Measurements from ENCODE around the gene DPP7.
A peak's percentile ranks its signal among the peaks of the same experiment; 100 is the strongest.
"Not testable (repeated sequence)": the region's sequence is repeated elsewhere in the genome, so short reads cannot be mapped to it uniquely, and the experiment has no call there.

The DPP7 gene

GRCh38 chr9:137128862-137129455 lies 14.4 kb upstream of the DPP7 start:
- DNase-seq, result no peak

DNA sequence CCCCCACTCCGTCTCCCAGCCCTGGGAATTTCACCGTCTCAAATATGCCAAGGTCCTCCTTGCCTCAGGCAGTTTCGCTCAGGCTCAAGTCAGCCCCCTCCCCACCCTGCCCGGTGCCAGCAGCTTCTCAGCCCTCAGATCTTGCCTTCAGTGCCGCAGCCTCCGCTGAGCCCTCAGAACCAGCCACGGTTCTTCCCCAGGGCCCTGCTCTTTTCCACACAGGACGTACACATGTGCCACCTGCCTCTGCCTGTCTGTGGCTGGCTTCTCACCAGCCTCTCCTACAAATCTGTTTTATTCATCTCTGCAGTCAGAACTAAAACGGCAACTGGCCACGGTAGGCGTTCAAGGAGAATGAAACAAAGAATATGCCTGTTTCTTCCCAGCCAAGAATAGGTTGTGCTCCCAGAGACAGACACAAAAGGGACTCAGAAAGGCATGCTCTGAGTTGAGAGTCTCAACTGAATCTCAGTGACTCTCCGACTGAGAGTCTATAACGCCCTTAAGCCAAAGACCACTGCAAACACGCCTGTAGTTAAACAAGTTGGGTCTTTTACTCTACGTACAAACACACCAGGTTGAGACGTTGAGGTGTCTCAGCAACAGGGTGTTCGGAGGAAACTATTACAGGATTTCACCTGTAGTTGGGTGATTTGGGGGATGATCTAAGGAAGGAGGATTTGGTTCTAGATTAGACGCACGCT lies 13.8 kb upstream of the DPP7 start:
- no peak for DNase-seq

- DNase-seq, result peak; percentile 45
Observed at GRCh38 chr9:137127301-137128157, 13.0 kb upstream of the DPP7 start.

DNA sequence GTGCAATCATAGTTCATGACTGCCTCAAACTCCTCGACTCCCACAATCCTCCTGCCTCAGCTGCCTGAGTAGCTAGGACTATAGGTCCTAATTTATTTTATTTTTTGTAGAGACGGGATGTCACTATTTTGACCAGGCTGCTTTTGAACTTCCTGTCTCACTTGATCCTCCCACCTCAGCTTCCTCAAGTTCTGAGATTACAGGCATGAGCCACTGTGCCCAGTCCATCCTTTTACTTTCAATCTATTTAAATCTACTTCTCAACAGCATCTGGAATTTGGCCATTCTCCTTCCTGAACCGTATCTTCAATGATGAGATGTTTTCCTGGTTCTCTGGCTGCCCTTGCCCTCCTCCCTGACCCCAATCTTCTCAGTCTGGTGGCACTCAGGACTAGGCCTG lies 12.3 kb upstream of the DPP7 start:
- DNase-seq, result no peak

DNA sequence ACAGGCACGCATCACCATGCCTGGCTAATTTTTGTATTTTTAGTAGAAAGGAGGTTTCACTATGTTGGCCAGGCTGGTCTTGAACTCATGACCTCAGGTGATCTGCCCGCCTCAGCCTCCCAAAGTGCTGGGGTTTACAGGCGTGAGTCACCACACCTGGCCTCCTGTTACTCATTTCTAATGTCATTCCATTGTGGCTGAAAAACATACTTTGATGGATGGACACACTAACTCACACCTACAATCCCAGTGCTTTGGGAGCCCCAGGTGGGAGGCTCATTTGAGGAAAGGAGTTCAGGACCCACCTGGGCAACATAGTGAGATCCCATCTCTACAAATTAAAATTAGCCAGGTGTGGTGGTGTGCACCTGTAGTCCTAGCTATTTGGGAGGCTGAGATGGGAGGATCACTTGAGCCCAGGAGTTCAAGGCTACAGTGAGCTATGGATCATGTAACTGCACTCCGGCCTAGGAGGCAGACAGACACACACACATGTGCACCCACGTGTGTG lies 9.5 kb upstream of the DPP7 start:
- DNase-seq, result not testable (repeated sequence)

DNA sequence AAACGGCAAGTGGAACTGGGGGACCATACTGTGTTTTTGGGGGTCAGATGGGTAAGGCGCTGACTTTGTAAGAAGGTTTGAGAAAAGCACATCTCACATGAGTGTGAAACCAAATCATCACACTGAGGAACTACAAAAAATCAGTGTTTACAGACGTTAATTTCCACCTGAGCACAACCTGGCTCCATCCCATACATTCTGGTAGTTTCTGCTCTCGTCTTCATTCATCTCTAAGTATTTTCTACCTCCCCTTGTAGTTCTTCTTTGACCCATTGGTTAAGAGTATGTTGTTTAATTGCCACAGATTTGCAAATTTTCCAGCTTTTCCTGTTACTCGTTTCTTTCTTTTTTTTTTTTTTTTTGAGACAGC lies 8.9 kb upstream of the DPP7 start:
- DNase-seq, result no peak

DNA sequence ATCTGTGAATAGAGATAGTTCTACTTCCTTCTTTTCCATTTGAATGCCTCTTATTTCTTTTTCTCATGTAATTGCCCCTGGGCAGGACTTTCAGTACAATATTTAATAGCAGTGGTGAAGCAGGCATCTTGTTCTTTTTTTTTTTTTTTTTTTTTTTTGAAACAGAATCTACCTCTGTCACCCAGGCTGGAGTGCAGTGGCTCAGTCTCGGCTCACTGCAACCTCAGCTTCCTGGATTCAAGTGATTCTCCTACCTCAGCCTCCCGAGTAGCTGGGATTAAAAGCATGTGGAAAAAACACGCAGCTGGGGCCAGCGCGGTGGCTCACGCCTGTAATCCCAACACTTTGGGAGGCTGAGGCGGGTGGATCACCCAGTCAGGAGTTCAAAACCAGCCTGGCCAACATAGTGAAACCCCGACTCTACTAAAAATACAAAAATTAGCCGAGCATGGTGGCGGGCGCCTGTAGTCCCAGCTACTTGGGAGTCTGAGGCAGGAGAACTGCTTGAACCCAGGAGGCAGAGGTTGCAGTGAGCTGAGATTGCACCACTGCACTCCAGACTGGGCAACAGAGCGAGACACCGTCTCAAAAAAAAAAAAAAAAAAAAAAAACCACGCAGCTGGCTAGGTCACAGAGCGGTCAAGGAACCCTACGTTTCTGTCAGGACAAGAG lies 8.4 kb upstream of the DPP7 start:
- not testable (repeated sequence) for DNase-seq

DNA sequence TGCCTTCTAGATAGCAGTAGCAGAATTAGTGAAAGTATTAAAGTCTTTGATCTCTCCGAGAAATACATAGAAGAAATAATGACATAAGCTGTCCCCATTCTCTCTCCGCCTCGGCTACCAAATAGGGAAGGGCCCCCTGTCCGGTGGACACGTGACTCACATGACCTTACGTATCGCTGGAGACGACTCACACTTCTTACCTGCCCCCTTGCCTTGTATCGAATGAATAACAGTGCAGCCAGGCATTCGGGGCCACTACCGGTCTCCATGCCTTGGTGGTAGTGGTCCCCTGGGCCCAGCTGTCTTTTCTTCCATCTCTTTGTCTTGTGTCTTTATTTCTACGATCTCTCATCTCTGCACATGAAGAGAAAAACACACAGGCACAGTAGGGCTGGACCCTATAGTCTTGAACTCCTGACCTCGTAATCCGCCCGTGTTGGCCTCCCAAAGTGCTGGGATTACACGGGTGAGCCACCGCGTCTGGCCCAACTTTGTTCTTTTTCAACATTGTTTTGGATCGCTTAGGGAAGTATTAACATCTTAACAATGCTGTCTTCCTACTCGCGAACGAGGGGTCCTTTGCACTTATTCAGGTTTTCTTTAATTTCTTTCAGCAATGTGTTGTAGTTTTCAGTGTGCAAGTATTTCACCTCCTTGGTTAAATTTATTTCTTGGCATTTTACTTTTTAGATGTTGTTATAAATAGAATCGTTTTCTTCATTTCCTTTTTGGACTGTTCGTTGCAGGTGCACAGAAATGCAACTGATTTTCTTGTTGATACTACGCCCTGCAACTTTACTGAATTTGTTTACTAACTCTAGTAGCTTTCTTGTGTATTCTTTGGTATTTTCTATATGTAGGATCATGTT lies 7.6 kb upstream of the DPP7 start:
- not testable (repeated sequence) for DNase-seq

- DNase-seq, result not testable (repeated sequence)
Observed at GRCh38 chr9:137118092-137118603, 3.6 kb upstream of the DPP7 start.

DNA sequence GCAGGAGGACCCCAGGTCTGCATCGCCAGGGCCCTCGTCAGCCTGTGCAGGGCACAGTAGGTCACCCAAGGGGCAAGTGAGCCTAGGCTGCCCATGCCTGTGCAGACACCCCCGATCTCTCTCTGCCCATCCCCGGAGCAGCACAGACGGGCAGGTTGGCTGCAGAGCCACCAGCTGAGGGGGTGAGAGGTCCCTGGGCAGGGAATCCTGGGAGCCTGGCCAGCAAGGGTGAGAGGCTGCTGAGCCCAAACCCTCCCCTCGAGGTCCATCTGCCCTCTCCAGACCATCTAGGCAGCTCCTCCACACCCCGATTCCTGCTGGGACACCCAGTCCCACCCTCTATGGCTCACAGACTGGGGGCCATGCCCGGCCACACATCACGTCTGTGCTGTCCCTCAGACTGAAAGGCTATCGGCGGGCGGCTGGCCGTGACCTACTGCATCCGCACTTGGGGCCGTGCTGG lies 2.8 kb upstream of the DPP7 start:
- no peak for DNase-seq

DNA sequence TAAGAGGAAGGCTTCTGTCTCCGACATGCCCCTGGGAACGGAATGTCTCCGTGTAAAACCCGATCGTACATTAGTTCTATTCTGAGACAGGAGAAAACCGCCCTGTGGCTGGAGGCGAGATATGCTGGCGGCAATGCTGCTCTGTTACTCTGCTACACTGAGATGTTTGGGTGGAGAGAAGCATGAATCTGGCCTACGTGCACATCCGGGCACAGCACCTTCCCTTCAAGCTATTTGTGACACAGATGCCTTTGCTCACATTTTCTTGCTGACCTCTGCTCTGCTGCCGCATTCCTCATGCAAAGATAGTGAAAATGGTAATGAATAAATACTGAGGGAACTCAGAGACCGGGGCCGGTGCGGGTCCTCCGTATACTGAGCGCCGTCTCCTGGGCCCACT lies 2.2 kb upstream of the DPP7 start:
- DNase-seq, result no peak

DNA sequence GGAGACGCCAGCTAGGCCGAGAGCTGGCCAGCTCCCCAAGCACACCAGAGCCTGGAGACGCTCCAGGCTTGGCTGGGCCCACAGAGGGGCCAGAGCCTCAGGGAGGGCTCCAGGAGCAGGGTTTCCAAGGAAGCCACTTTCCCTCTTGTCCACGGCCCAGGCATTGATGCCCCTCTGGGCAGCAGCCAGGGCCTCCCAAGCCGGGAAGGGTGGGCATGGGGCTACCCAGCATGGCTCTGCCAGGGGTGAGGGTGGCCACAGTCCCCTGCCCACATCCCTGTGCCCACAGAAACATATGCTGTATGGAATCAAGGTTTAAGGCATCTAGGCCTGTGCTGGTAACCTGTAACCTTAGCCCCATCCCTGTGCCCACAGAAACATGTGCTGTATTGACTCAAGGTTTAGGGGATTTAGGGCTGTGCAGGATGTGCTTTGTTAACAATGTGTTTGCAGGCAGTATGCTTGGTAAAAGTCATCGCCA lies 1.5 kb upstream of the DPP7 start:
- no peak for DNase-seq

DNA sequence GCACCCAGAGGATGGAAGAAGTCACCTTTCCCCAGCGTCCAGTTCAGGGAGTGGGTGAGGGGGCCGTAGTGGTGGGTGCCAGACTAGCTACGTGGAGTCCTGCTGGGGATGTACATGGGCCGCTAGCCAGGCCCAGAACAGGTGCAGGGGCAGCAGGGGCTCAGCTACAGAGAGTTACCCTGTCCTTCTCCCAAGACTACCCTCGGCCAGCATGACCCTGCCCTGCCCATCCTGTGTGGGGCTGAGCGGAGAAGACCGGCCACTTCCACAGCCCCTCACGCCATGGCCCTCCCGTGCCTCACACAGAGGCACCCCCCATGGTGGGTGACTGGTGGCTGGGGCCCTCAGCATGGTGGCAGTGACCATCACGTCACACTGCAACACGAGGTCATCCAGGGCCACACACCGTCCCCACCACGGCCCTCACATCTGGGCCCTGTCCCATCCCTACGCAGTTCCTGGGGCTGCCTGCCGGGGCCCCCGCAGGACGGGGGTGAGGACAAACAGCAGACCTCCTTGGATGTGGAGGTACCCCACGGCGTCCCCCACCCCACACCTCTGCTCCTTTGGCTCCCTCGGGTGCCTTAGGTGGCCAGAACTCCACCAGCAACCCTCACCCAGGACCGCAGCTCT lies 977 bp upstream of the DPP7 start:
- no peak for DNase-seq

DNA sequence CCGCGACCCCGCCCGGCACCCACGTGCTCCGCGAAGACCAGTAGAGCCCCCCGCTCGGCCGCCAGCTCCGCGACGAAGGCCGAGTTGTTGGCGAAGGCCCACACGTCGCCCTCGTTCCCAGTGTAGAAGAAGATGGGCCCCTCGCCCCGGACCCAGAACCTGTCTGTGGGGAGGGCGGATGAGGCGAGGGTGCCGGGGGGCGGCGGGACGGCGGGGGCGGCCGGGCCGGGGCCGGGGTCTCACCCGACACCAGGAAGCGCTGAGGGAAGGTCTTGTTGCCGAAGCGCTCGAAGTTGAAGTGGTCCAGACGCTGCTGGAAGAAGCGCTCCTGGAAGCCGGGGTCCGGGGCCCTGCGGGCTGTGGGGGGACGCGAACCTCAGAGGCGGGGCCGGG lies 317 bp downstream of the DPP7 start:
- no peak for DNase-seq

- DNase-seq, result no peak
Observed at GRCh38 chr9:137113385-137114159, 961 bp downstream of the DPP7 start.

- DNase-seq, result no peak
Observed at GRCh38 chr9:137112564-137113384, 1.8 kb downstream of the DPP7 start.

DNA sequence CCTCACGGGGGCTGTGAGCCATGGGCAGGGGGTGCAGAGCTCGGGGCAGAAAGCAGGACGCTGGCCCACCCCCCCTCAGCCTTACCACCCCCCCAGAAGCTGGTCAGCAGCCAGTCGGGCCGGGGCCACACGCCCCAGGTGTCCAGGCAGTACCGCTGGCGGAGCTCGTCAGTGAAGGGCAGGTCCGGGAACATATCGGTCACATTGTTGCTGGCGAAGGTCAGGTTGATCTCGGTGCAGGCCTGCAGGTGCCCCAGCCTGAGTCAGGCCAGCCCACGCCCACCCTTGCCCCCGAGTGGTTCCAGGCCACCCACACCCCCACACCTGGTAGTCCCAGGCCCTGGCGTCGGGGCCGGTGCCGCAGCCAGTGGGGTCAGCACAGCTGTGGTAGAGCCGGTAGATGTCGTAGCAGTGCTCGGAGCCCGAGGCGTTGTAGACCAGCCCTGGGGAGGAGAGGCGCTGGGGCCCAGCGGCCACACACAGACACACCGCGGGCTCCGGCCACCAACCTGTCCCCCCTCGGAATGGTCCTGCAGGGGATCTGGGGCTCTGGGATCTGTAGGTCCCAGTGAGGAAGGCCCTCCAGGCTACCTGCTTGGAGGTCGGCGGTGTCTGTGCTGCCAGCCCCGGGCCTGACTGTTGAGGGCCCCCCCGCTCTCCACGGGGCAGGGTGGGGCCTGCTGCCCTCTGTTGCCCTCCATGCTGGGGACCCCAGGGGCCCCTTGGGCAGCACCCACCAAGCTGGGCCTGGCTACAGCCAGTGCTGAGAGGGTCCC lies 2.6 kb downstream of the DPP7 start:
- no peak for DNase-seq

DNA sequence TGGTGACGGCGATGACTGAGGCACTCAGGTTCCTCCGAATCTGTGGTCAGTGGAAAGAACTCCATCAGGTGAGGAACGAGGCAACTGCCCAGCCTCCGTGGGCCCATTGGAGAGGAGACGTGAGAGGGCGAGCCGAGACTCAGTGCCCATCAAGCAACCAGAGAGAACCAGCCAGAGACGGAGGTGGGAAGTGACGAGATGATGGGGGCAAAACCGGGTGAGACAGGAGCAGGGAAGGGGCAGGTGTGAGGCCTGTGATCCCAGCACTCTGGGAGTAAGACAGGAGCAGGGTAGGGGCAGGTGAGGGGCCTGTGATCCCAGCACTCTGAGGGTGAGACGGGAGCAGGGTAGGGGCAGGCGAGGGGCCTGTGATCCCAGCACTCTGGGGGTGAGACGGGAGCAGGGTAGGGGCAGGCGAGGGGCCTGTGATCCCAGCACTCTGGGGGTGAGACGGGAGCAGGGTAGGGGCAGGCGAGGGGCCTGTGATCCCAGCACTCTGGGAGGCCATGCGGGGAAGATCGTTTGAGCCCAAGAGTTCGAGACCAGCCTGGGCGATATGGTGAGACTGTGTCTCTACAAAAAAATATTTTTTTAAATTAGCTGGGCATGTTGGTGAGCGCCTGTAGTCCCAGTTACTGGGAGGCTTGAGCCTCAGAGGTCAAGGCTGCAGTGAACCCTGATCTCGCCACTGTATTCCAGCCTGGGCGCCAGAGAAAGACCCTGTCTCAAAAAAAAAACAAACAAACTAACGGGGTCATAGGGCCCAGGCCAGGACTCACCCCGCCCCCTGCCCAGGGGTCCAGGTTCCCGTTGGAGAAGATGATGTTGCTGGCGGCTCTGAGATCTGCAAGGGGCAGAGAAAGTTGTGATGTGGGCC lies 3.4 kb downstream of the DPP7 start:
- no peak for DNase-seq

Data from CD4-positive, alpha-beta T cell treated with Interferon gamma for 1 hour (primary cell).